Fibroblast of lung (primary cell): Measurements from ENCODE around the gene LMNB1. TPM values are rescaled to one million over a fixed set of nuclear protein-coding genes. Genes with fewer than 3 reads are reported as not detected.
"Not testable (repeated sequence)": the region's sequence is repeated elsewhere in the genome, so short reads cannot be mapped to it uniquely, and the experiment has no call there.

Experiments
- DNase-seq, 2 donors: peaks; one replicate each; pipeline versions ENCODE4 v3.0.0 to v3.0.0-alpha.2; 2010; ENCODE audit warnings: low read depth in 2 of 2
- H2AFZ ChIP-seq: 2 replicates; pipeline ENCODE4 v1.5.1; 2012; ENCODE audit warnings: low read length, control low read depth, inconsistent platforms
- H3K27ac ChIP-seq: 2 replicates; pipeline ENCODE4 v1.5.1; 2011; ENCODE audit warnings: low read length, control low read depth; ENCODE audit not compliant: insufficient read depth
- H3K27me3 ChIP-seq: 2 replicates; pipeline ENCODE4 v1.5.1; 2011; ENCODE audit warnings: mild to moderate bottlenecking, low read length; ENCODE audit not compliant: control insufficient read depth, insufficient read depth
- H3K36me3 ChIP-seq: 2 replicates; pipeline ENCODE4 v1.5.1; 2011; ENCODE audit warnings: low read length; ENCODE audit not compliant: control insufficient read depth, insufficient read depth
- H3K4me1 ChIP-seq: 2 replicates; pipeline ENCODE4 v1.5.1; 2011; ENCODE audit warnings: low read length; ENCODE audit not compliant: control insufficient read depth, insufficient read depth; ENCODE audit errors: extremely low read depth
- H3K4me2 ChIP-seq: 2 replicates; pipeline ENCODE4 v1.5.1; 2011; ENCODE audit warnings: low read length, control low read depth; ENCODE audit not compliant: insufficient read depth; ENCODE audit errors: extremely low read depth
- H3K4me3 ChIP-seq, 4 experiments: fragments of 200-600 bp in 1 of 4; sonication (generic) in 1 of 4; replicated peaks in 1 of 4; 2 replicates each; pipeline ENCODE4 v1.5.1; 2011 to 2016; ENCODE audit warnings: low read length in 4 of 4, low read depth in 3 of 4, mild to moderate bottlenecking in 3 of 4, control low read depth in 2 of 4, inconsistent platforms in 1 of 4, mixed read lengths in 1 of 4; ENCODE audit not compliant: insufficient read depth in 1 of 4; ENCODE audit errors: control extremely low read depth in 1 of 4
- H3K79me2 ChIP-seq: 2 replicates; pipeline ENCODE4 v1.5.1; 2012; ENCODE audit warnings: mild to moderate bottlenecking, low read length, inconsistent platforms; ENCODE audit not compliant: control insufficient read depth, insufficient read depth
- H3K9ac ChIP-seq: 2 replicates; pipeline ENCODE4 v1.5.1; 2011; ENCODE audit warnings: mild to moderate bottlenecking, low read length, control low read depth; ENCODE audit not compliant: insufficient read depth
- H3K9me3 ChIP-seq: 2 replicates; pipeline ENCODE4 v1.5.1; 2012; ENCODE audit warnings: low read depth, low read length; ENCODE audit not compliant: control insufficient read depth, insufficient read depth
- H4K20me1 ChIP-seq: 2 replicates; pipeline ENCODE4 v1.5.1; 2011; ENCODE audit warnings: low read length; ENCODE audit not compliant: control insufficient read depth, insufficient read depth; ENCODE audit errors: extremely low read depth
- EZH2 ChIP-seq: IDR thresholded peaks from 2 replicates; pipeline ENCODE4 v1.5.1; 2012; ENCODE audit warnings: low read length, control low read depth, mild to moderate bottlenecking; ENCODE audit errors: missing control alignments
- polyA plus RNA-seq, 2 donors: library from polyadenylated mRNA; depleted of rRNA in 1 of 2; stranded (reverse) in 1 of 2; unstranded in 1 of 2; fragments of >200 nt; gene quantifications; 2 replicates each; pipeline ENCODE4 v1.2.1, GENCODE V29; 2011 to 2012; ENCODE audit warnings: missing spikeins in 1 of 2
- total RNA-seq: library from RNA; depleted of rRNA; stranded (reverse); fragments of >200 nt; gene quantifications from 2 replicates; pipeline ENCODE4 v1.2.1, GENCODE V29; 2014
- TF ChIP-seq, protein P1 (sequence below), 2 donors: IDR thresholded peaks in 1 of 2; conservative IDR thresholded peaks in 1 of 2; 1 replicate in 1 of 2; 2 replicates in 1 of 2; pipeline ENCODE4 v1.5.1; 2011 to 2012; ENCODE audit warnings: low read length in 2 of 2, control low read depth in 1 of 2, inconsistent platforms in 1 of 2, low read depth in 1 of 2, mild to moderate bottlenecking in 1 of 2

Gene LMNB1
- total and polyA plus RNA-seq, 2 donors (not counting 1 experiment from before 2014, with no cell fraction given), result 17.3 to 17.5 TPM

GRCh38 chr5:126851501-126852011 lies 74.6 kb downstream of the LMNB1 start:
- no peaks in the 10 kb centered on the region for H3K36me3 ChIP-seq
- H3K27ac ChIP-seq, result no peak overlapping the region
- no peaks in the 10 kb centered on the region for H3K9me3 ChIP-seq
- H4K20me1 ChIP-seq, result no peaks in the 10 kb centered on the region
- H2AFZ ChIP-seq, result peak overlapping the region; percentile 30
- H3K4me3 ChIP-seq, result no peak overlapping the region
- H3K9ac ChIP-seq, result no peak overlapping the region
- H3K79me2 ChIP-seq, result no peaks in the 10 kb centered on the region
- TF ChIP-seq, protein P1, sequence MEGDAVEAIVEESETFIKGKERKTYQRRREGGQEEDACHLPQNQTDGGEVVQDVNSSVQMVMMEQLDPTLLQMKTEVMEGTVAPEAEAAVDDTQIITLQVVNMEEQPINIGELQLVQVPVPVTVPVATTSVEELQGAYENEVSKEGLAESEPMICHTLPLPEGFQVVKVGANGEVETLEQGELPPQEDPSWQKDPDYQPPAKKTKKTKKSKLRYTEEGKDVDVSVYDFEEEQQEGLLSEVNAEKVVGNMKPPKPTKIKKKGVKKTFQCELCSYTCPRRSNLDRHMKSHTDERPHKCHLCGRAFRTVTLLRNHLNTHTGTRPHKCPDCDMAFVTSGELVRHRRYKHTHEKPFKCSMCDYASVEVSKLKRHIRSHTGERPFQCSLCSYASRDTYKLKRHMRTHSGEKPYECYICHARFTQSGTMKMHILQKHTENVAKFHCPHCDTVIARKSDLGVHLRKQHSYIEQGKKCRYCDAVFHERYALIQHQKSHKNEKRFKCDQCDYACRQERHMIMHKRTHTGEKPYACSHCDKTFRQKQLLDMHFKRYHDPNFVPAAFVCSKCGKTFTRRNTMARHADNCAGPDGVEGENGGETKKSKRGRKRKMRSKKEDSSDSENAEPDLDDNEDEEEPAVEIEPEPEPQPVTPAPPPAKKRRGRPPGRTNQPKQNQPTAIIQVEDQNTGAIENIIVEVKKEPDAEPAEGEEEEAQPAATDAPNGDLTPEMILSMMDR (conservative IDR thresholded peaks at IDR 0.05 in 1 of 2, IDR thresholded peaks at IDR 0.05 in 1 of 2; ENCODE audit: low read depth in 1 of 2, low read length in 2 of 2), result no peak
- no peak for TF ChIP-seq EZH2
- peaks cover 5% of the 10 kb centered on the region for H3K4me1 ChIP-seq
- DNase-seq, result no peak
- H3K27me3 ChIP-seq, result no peaks in the 10 kb centered on the region
- peak overlapping the region; percentile 51 for H3K4me2 ChIP-seq

- H4K20me1 ChIP-seq, result no peaks in the 10 kb centered on the region
- no peak overlapping the region for H3K4me3 ChIP-seq
- peak overlapping the region; percentile 30 for H2AFZ ChIP-seq
- H3K9me3 ChIP-seq, result no peaks in the 10 kb centered on the region
- H3K9ac ChIP-seq, result no peak overlapping the region
- no peaks in the 10 kb centered on the region for H3K36me3 ChIP-seq
- H3K27me3 ChIP-seq, result no peaks in the 10 kb centered on the region
- no peaks in the 10 kb centered on the region for H3K79me2 ChIP-seq
- no peak for DNase-seq
- no peak for TF ChIP-seq EZH2
- TF ChIP-seq, protein P1 (conservative IDR thresholded peaks at IDR 0.05 in 1 of 2, IDR thresholded peaks at IDR 0.05 in 1 of 2; ENCODE audit: low read depth in 1 of 2, low read length in 2 of 2), result no peak
- H3K4me2 ChIP-seq, result peak overlapping the region; percentile 4
- peaks cover 5% of the 10 kb centered on the region for H3K4me1 ChIP-seq
- no peak overlapping the region for H3K27ac ChIP-seq
Observed at GRCh38 chr5:126852091-126852571, 75.2 kb downstream of the LMNB1 start.

- no peak overlapping the region for H3K27ac ChIP-seq
- no peak for TF ChIP-seq EZH2
- TF ChIP-seq, protein P1 (conservative IDR thresholded peaks at IDR 0.05 in 1 of 2, IDR thresholded peaks at IDR 0.05 in 1 of 2; ENCODE audit: low read depth in 1 of 2, low read length in 2 of 2), result no peak
- no peak overlapping the region for H3K9ac ChIP-seq
- no peak overlapping the region for H3K4me2 ChIP-seq
- no peaks in the 10 kb centered on the region for H4K20me1 ChIP-seq
- H2AFZ ChIP-seq, result no peak overlapping the region
- H3K4me1 ChIP-seq, result peaks cover 5% of the 10 kb centered on the region
- H3K36me3 ChIP-seq, result no peaks in the 10 kb centered on the region
- no peaks in the 10 kb centered on the region for H3K79me2 ChIP-seq
- H3K9me3 ChIP-seq, result no peaks in the 10 kb centered on the region
- no peak overlapping the region for H3K4me3 ChIP-seq
- H3K27me3 ChIP-seq, result no peaks in the 10 kb centered on the region
- DNase-seq, result no peak
Observed at GRCh38 chr5:126852841-126853271, 75.9 kb downstream of the LMNB1 start.

GRCh38 chr5:126853541-126854307 lies 76.8 kb downstream of the LMNB1 start:
- DNase-seq, H3K9me3 ChIP-seq, H3K36me3 ChIP-seq: not testable (repeated sequence)

More at GRCh38 chr5:126853541-126854307, 76.8 kb downstream of the LMNB1 start:
- not testable (repeated sequence) for H3K27ac ChIP-seq, H3K79me2 ChIP-seq, H3K9ac ChIP-seq, H4K20me1 ChIP-seq, H2AFZ ChIP-seq, H3K4me3 ChIP-seq, H3K4me1 ChIP-seq, H3K27me3 ChIP-seq, H3K4me2 ChIP-seq
